ENCODE data around the gene MACROD2.

Gene MACROD2

DNA sequence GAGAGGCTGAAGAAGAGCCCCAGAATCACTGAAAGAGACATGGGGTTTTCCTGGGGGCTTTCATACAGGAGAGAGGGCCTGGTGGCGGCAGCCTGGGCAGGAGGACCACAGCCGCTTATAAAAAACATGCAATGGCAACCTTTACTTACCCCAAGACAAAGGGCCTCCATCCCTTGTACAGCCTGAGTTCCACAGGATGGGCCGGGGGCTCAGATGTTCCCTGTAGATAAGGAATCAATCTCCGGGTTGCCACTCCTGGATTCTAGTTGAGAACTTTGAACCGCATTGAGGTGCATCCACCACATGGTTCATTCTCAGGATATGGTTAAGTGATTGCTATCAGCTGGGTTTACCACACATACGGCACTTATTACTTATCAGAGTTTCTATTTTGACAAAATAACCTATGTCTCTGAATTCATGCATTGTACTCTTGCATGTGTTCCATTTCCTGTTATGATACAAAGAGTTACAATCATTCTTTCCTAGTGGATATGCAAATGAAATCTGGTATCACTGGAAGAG, 1900.3 kb downstream of the MACROD2 start:
- Histone ChIP-seq H3K27me3 (ENCODE audit: control insufficient read depth, insufficient read depth, low read length) (no peaks in the 10 kb centered on the region), H3K79me2 (no peaks in the 10 kb centered on the region), H3K4me2 (ENCODE audit: low read length) (no peak overlapping the region), H3K9ac (no peak overlapping the region), H3K4me1 (no peaks in the 10 kb centered on the region), H2AFZ (no peak overlapping the region), H3K27ac (no peak overlapping the region), H3K4me3 (ENCODE audit: low read depth, low read length) (no peak overlapping the region), H3K9me3 (ENCODE audit: control insufficient read depth, low read length) (no peaks in the 10 kb centered on the region), H3K36me3 (ENCODE audit: control insufficient read depth, insufficient read depth, low read length) (no peaks in the 10 kb centered on the region)
- TF ChIP-seq, protein P1, sequence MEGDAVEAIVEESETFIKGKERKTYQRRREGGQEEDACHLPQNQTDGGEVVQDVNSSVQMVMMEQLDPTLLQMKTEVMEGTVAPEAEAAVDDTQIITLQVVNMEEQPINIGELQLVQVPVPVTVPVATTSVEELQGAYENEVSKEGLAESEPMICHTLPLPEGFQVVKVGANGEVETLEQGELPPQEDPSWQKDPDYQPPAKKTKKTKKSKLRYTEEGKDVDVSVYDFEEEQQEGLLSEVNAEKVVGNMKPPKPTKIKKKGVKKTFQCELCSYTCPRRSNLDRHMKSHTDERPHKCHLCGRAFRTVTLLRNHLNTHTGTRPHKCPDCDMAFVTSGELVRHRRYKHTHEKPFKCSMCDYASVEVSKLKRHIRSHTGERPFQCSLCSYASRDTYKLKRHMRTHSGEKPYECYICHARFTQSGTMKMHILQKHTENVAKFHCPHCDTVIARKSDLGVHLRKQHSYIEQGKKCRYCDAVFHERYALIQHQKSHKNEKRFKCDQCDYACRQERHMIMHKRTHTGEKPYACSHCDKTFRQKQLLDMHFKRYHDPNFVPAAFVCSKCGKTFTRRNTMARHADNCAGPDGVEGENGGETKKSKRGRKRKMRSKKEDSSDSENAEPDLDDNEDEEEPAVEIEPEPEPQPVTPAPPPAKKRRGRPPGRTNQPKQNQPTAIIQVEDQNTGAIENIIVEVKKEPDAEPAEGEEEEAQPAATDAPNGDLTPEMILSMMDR (IDR thresholded peaks at IDR 0.05): no peak

DNA sequence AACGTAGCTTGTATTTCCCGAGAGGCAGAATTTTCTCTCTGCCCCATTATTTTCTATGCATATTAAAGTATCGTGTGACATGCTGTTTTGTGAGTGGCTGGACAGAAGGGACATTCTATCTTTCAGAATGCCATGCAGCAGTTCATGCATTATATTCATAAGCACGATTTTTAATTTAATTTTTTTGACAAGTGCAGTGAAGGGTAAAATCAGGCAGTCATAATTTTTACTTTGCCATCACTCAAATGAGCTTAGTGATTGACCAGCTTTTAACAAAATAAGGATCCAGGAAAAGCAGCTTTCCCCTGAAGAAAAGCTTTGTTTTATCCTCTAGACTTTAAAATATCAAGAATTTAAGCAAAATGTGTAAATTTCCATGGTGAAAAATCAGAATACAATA, 1904.7 kb downstream of the MACROD2 start:
- Histone ChIP-seq H3K36me3 (ENCODE audit: control insufficient read depth, insufficient read depth, low read length) (no peaks in the 10 kb centered on the region), H3K4me3 (ENCODE audit: low read depth, low read length) (no peak overlapping the region), H3K9ac (no peak overlapping the region), H3K27me3 (ENCODE audit: control insufficient read depth, insufficient read depth, low read length) (no peaks in the 10 kb centered on the region), H3K4me1 (no peaks in the 10 kb centered on the region), H3K79me2 (no peaks in the 10 kb centered on the region), H3K9me3 (ENCODE audit: control insufficient read depth, low read length) (no peaks in the 10 kb centered on the region), H3K4me2 (ENCODE audit: low read length) (no peak overlapping the region), H3K27ac (no peak overlapping the region), H2AFZ (no peak overlapping the region)
- TF ChIP-seq, protein P1 (IDR thresholded peaks at IDR 0.05): no peak

DNA sequence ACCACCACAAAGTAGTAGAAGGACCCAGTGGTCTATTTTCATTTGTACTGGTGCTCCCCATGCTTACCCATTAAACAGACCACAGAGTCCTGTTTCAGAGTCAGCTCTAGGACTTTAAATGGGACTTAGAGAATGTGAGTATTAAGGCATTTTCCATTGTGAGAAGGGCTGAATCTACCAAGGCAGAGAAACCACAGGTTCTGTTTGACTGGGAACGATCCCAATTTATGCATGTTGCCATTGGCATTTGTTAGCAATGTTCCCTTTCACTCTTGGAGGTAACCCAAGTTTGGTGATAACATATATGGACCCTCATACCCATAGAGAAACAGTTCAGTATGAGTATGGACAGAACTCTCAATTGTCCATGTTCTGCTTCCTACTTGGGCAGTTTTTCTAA, 1905.1 kb downstream of the MACROD2 start:
- Histone ChIP-seq H2AFZ (no peak overlapping the region), H3K27me3 (ENCODE audit: control insufficient read depth, insufficient read depth, low read length) (no peaks in the 10 kb centered on the region), H3K4me1 (no peaks in the 10 kb centered on the region), H3K4me3 (ENCODE audit: low read depth, low read length) (no peak overlapping the region), H3K27ac (no peak overlapping the region), H3K9me3 (ENCODE audit: control insufficient read depth, low read length) (no peaks in the 10 kb centered on the region), H3K4me2 (ENCODE audit: low read length) (no peak overlapping the region), H3K9ac (no peak overlapping the region), H3K79me2 (no peaks in the 10 kb centered on the region), H3K36me3 (ENCODE audit: control insufficient read depth, insufficient read depth, low read length) (no peaks in the 10 kb centered on the region)
- TF ChIP-seq, protein P1 (IDR thresholded peaks at IDR 0.05): no peak

DNA sequence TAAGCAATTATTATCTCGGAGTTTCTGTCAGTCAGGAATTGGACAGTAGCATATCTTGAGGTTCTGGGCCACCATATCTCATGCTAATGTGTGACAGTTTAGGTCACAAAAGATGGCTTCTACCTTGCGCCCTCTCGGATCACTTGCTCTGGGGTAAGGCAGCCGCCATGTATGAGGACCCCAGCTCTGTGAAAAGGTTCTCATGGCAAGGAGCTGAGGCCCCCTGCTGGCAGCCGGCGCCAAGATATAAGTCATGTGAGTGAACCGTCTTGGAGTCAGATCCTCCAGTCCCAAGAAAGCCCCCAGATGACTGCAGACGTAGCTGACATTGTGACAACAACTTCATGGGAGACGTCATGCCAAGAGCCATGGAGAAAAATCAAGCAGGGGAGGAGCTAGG, 1907.2 kb downstream of the MACROD2 start:
- TF ChIP-seq, protein P1 (IDR thresholded peaks at IDR 0.05): no peak
- Histone ChIP-seq H3K9ac (no peak overlapping the region), H3K4me1 (no peaks in the 10 kb centered on the region), H3K79me2 (no peaks in the 10 kb centered on the region), H3K36me3 (ENCODE audit: control insufficient read depth, insufficient read depth, low read length) (no peaks in the 10 kb centered on the region), H3K4me2 (ENCODE audit: low read length) (no peak overlapping the region), H3K4me3 (ENCODE audit: low read depth, low read length) (no peak overlapping the region), H3K27me3 (ENCODE audit: control insufficient read depth, insufficient read depth, low read length) (no peaks in the 10 kb centered on the region), H3K27ac (no peak overlapping the region), H2AFZ (no peak overlapping the region), H3K9me3 (ENCODE audit: control insufficient read depth, low read length) (no peaks in the 10 kb centered on the region)

DNA sequence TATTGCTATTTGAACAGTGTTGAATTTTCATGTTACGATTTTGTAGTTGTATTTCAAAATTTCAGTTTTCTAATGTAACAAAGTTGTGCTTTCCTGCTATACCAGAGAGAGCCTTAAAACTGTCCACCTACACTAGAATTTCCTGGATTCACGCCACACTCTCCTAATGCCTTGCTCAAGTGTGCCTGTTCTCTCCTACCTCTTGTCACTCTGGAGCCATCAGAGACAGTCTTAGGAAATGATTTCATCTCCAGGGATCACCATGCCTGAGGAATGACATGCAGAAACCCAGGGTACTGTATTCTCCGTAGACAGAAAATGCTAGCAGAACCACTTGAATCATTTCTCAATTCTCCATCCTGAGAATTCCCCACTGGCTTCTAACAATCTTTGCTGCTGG, 1910.3 kb downstream of the MACROD2 start:
- Histone ChIP-seq H3K27ac (no peak overlapping the region), H3K9ac (no peak overlapping the region), H3K27me3 (ENCODE audit: control insufficient read depth, insufficient read depth, low read length) (no peaks in the 10 kb centered on the region), H2AFZ (no peak overlapping the region), H3K4me3 (ENCODE audit: low read depth, low read length) (no peak overlapping the region), H3K9me3 (ENCODE audit: control insufficient read depth, low read length) (no peaks in the 10 kb centered on the region), H3K4me2 (ENCODE audit: low read length) (no peak overlapping the region), H3K4me1 (no peaks in the 10 kb centered on the region), H3K79me2 (no peaks in the 10 kb centered on the region), H3K36me3 (ENCODE audit: control insufficient read depth, insufficient read depth, low read length) (no peaks in the 10 kb centered on the region)
- TF ChIP-seq, protein P1 (IDR thresholded peaks at IDR 0.05): no peak

Data from parathyroid adenoma (tissue), 2 donors.